Activated B cell treated with CpG ODN at 0.5 μM for 24 hours (primary cell): ENCODE data around the gene HDGFL3. TPM values are rescaled to one million over a fixed set of nuclear protein-coding genes. Genes with fewer than 3 reads are reported as not detected.

Experiments
- ATAC-seq: fragments of 200-7000 bp; cut with Tn5 transposase; one replicate; pipeline ENCODE4 v1.10.0; 2021; ENCODE audit warnings: low read depth, mild to moderate bottlenecking, moderate library complexity
- CTCF ChIA-PET: fragments of 350-600 bp; sonication (Branson Sonifier 250); formaldehyde crosslinking; loops from one replicate; lab custom pipeline; 2021; ENCODE audit warnings: antibody characterized with exemption; lab: Charles Lee
- POLR2A ChIA-PET: fragments of 350-600 bp; sonication (Branson Sonifier 250); formaldehyde crosslinking; loops from one replicate; lab custom pipeline; 2021; ENCODE audit warnings: antibody characterized with exemption; lab: Charles Lee
- DNase-seq: peaks from one replicate; pipeline ENCODE4 v3.0.0; 2022
- H3K27ac Mint-ChIP-seq: one replicate; pipeline ENCODE4 v1.8.0; 2020; ENCODE audit warnings: mixed read lengths
- H3K27me3 Mint-ChIP-seq: one replicate; pipeline ENCODE4 v1.8.0; 2021; ENCODE audit warnings: mixed read lengths
- H3K36me3 Mint-ChIP-seq: one replicate; pipeline ENCODE4 v1.8.0; 2021; ENCODE audit warnings: low read depth, mixed read lengths
- H3K4me1 Mint-ChIP-seq: one replicate; pipeline ENCODE4 v1.8.0; 2021; ENCODE audit warnings: mixed read lengths
- H3K4me3 Mint-ChIP-seq: one replicate; pipeline ENCODE4 v1.8.0; 2020; ENCODE audit warnings: mild to moderate bottlenecking, mixed read lengths
- H3K9me3 Mint-ChIP-seq: one replicate; pipeline ENCODE4 v1.8.0; 2020; ENCODE audit warnings: mixed read lengths
- intact Hi-C: fragments of 100-400 bp; cut with micrococcal nuclease; formaldehyde crosslinking; loops from one replicate; pipeline ENCODE4 v1.15.1; 2024
- total RNA-seq: library from RNA; stranded (reverse); gene quantifications from 2 replicates; pipeline ENCODE4 v1.2.3, GENCODE V29; 2022
- TF ChIP-seq, protein P1 (sequence below): fragments of 200-600 bp; IDR thresholded peaks from one replicate; pipeline ENCODE4 v1.8.0; 2022; ENCODE audit warnings: antibody characterized with exemption, mild to moderate bottlenecking

Gene HDGFL3
- total RNA-seq, 1 donor from 2014 or later: 1.8 TPM

DNA sequence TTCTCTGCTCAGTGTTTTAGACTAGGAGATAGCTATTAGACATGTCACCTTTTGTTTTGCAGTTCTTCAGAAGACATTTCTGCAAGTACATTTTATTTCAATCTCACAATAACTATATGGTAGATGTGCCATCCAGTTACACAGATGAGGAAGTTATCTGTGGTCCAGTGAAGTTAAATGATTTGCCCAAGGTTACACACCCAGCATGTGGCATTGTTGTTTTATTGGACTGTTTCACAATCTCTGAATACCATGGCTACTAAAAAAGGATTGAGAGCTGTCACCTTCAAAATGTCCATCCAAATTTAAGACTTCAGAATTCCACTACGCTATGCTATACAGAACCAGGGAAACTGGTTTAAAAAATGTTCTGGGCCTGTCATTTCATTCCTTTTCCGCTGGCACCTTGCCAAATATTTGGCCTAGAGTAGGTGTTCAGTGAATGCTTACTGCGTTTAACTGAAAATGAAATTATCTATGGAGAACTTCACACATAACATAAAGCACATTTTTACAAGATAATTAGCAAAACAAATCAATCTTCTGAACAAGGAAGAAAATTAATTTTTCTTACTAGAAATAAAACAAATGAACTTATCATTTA lies 80.0 kb downstream of the HDGFL3 start:
- H3K36me3 Mint-ChIP-seq: no peaks in the 10 kb centered on the region
- H3K4me3 Mint-ChIP-seq: no peak overlapping the region
- H3K27me3 Mint-ChIP-seq: no peaks in the 10 kb centered on the region
- ChIA-PET CTCF (no interaction called here), POLR2A (no interaction called here)
- no peak overlapping the region for H3K27ac Mint-ChIP-seq
- intact Hi-C loops: no loop called here
- H3K4me1 Mint-ChIP-seq: no peaks in the 10 kb centered on the region
- DNase-seq: no peak
- TF ChIP-seq, protein P1, sequence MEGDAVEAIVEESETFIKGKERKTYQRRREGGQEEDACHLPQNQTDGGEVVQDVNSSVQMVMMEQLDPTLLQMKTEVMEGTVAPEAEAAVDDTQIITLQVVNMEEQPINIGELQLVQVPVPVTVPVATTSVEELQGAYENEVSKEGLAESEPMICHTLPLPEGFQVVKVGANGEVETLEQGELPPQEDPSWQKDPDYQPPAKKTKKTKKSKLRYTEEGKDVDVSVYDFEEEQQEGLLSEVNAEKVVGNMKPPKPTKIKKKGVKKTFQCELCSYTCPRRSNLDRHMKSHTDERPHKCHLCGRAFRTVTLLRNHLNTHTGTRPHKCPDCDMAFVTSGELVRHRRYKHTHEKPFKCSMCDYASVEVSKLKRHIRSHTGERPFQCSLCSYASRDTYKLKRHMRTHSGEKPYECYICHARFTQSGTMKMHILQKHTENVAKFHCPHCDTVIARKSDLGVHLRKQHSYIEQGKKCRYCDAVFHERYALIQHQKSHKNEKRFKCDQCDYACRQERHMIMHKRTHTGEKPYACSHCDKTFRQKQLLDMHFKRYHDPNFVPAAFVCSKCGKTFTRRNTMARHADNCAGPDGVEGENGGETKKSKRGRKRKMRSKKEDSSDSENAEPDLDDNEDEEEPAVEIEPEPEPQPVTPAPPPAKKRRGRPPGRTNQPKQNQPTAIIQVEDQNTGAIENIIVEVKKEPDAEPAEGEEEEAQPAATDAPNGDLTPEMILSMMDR: no peak
- H3K9me3 Mint-ChIP-seq: no peaks in the 10 kb centered on the region
- no peak for ATAC-seq

DNA sequence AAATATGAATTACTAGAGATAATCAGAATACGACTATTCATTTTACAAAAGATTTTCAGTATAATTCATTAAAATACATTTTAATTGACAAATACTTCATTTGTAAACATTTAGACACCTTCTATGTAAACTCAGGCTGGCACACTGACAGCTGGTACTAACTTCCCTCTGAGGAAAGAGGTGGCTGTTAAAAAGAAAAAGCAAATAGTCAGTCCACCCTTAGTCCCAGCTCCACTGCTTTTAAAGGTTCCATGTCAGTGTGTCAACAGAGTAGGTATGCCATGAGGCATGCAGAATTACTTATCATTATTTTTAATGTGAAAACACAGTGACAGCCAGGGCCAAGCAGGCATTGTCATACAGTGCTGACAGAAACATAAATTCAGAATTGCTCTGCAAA lies 84.1 kb downstream of the HDGFL3 start:
- no peaks in the 10 kb centered on the region for H3K27me3 Mint-ChIP-seq
- no peak overlapping the region for H3K4me3 Mint-ChIP-seq
- no peak overlapping the region for H3K27ac Mint-ChIP-seq
- DNase-seq (no peak), ATAC-seq (no peak)
- ChIA-PET POLR2A (no interaction called here), CTCF (no interaction called here)
- H3K9me3 Mint-ChIP-seq: no peaks in the 10 kb centered on the region
- intact Hi-C loops: no loop called here
- no peaks in the 10 kb centered on the region for H3K36me3 Mint-ChIP-seq
- TF ChIP-seq, protein P1: no peak
- no peaks in the 10 kb centered on the region for H3K4me1 Mint-ChIP-seq

DNA sequence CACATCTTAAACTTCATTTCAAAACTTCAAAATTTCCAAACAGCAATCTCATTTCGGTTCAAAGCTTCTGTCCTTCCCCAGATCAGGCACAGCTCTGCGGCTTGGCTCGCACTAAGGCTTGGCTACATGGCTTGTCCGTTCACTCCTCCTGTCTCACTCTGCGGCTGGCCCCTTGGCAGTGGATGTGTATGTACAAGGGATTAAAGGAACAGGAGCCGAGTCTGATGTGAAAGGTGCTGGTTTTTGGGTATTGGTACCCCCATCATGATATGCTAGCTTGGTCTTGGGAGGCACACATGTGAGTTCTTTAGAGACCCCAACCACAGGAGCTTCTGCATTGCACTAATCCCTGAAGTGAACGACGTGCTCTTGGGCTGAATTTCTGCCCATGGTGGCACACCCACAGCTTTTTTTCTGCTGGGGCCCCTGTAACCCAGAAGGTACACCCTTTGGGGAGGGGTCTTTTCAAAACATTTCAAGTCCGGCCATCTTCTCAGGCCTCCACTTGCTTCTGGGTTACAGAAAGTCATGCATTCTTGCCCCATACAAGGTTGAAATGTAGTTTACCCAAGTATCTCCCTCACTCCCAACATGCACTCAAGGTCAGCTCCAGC lies 87.5 kb downstream of the HDGFL3 start:
- no peaks in the 10 kb centered on the region for H3K27me3 Mint-ChIP-seq
- intact Hi-C loops: no loop called here
- no peak for ATAC-seq
- ChIA-PET CTCF (no interaction called here), POLR2A (no interaction called here)
- H3K27ac Mint-ChIP-seq: no peak overlapping the region
- no peaks in the 10 kb centered on the region for H3K36me3 Mint-ChIP-seq
- DNase-seq: no peak
- H3K9me3 Mint-ChIP-seq: no peaks in the 10 kb centered on the region
- no peaks in the 10 kb centered on the region for H3K4me1 Mint-ChIP-seq
- no peak overlapping the region for H3K4me3 Mint-ChIP-seq
- TF ChIP-seq, protein P1: no peak

DNA sequence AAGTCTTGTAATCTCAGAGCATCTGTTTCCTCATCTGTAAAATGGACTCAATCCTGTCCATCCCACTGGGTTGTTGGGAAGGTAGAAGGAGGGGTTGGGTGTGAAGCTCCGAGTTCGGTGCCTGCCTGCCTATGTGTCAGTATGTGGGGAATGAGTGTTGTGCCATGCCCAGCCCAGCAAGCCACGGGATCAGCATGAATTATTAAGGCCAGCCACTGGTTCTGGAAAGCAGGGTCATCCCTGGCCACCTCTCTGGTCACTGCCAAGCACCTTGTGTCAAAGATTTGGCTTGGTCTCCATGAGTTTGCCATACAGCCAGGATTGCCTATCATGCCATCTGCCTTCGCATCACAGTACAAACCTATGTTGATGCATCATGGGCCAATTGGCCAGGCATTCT lies 88.7 kb downstream of the HDGFL3 start:
- H3K36me3 Mint-ChIP-seq: no peaks in the 10 kb centered on the region
- no peaks in the 10 kb centered on the region for H3K9me3 Mint-ChIP-seq
- no peak for ATAC-seq
- no peak overlapping the region for H3K4me3 Mint-ChIP-seq
- H3K27ac Mint-ChIP-seq: no peak overlapping the region
- intact Hi-C loops: no loop called here
- H3K4me1 Mint-ChIP-seq: no peaks in the 10 kb centered on the region
- H3K27me3 Mint-ChIP-seq: no peaks in the 10 kb centered on the region
- POLR2A ChIA-PET: no interaction called here
- TF ChIP-seq, protein P1: no peak
- CTCF ChIA-PET: no interaction called here
- DNase-seq: no peak

DNA sequence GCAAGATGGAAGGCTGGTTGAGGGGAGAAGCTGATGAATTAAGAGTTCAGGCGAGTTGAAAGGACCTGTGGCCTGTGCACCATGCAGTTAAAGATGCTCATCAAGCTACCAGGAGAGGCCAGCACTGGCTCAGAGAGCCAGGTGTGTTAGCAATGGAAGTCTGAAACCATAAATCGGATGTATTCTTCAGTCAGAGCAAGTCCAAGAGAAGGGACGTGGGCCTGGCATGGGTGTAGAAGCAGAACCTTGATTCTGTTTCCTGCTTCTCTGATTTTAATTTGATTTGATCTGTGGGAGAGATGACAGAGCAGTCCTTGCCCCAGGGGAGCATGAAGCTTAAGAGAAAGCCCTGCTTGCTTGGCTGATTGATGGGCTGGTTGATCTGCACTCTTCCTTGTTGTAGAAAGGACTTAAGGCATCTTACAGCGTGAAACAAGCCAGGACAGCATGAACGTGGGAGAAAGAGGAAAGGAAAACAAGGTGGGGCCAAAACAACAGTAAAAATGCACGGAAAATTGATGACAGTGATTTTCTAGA lies 89.3 kb downstream of the HDGFL3 start:
- no peak overlapping the region for H3K27ac Mint-ChIP-seq
- TF ChIP-seq, protein P1: no peak
- no peaks in the 10 kb centered on the region for H3K27me3 Mint-ChIP-seq
- intact Hi-C loops: no loop called here
- no peak overlapping the region for H3K4me3 Mint-ChIP-seq
- ChIA-PET POLR2A (no interaction called here), CTCF (no interaction called here)
- H3K4me1 Mint-ChIP-seq: no peaks in the 10 kb centered on the region
- H3K36me3 Mint-ChIP-seq: no peaks in the 10 kb centered on the region
- H3K9me3 Mint-ChIP-seq: no peaks in the 10 kb centered on the region
- ATAC-seq: no peak
- no peak for DNase-seq
